HEK293 (cell line): Measurements from ENCODE around the gene GPX1.
"Not testable (repeated sequence)": the region's sequence is repeated elsewhere in the genome, so short reads cannot be mapped to it uniquely, and the experiment has no call there.

Source experiments
- CTCF ChIA-PET: fragments of 350-600 bp; formaldehyde crosslinking; extraction: SDS; loops from one replicate; lab custom pipeline; 2021; ENCODE audit warnings: antibody characterized with exemption; lab: Yijun Ruan, JAX
- POLR2A ChIA-PET: fragments of 300-600 bp; formaldehyde crosslinking; extraction: SDS; loops from one replicate; lab custom pipeline; 2020; ENCODE audit warnings: antibody characterized with exemption, inconsistent platforms; lab: Yijun Ruan, JAX
- H3K27ac ChIP-seq: fragments of 200-500 bp; sonication (Bioruptor generic); 2 replicates; pipeline ENCODE4 v1.5.1; 2014; ENCODE audit warnings: low read depth, low read length, control low read depth, inconsistent platforms; ENCODE audit errors: extremely low read depth
- H3K36me3 ChIP-seq, 2 experiments: fragments of 200-500 bp in 1 of 2; sonication (Bioruptor generic) in 1 of 2; 1 replicate in 1 of 2; 2 replicates in 1 of 2; pipeline ENCODE4 v1.5.1; 2014 to 2017; ENCODE audit warnings: inconsistent platforms in 2 of 2, low read length in 2 of 2; ENCODE audit not compliant: control insufficient read depth in 2 of 2, insufficient read depth in 1 of 2
- H3K4me1 ChIP-seq: fragments of 200-500 bp; sonication (Bioruptor generic); 2 replicates; pipeline ENCODE4 v1.5.1; 2014; ENCODE audit warnings: mild to moderate bottlenecking, low read length, inconsistent platforms; ENCODE audit not compliant: control insufficient read depth, insufficient read depth
- H3K4me3 ChIP-seq: 2 replicates; pipeline ENCODE4 v1.5.1; 2011; ENCODE audit warnings: low read depth, mild to moderate bottlenecking, control low read depth, low read length, moderate library complexity
- H3K9me3 ChIP-seq: fragments of 200-500 bp; sonication (Bioruptor generic); 2 replicates; pipeline ENCODE4 v1.5.1; 2014; ENCODE audit warnings: low read depth, low read length, inconsistent platforms; ENCODE audit not compliant: control insufficient read depth, insufficient read depth
- BCL11B ChIP-seq: fragments of 450-650 bp; formaldehyde crosslinking; IDR thresholded peaks from 2 replicates; pipeline ENCODE4 v1.5.1; 2016; ENCODE audit warnings: low read depth, missing biosample characterization, missing genetic modification characterization
- GLI2 ChIP-seq: fragments of 450-650 bp; formaldehyde crosslinking; IDR thresholded peaks from 2 replicates; pipeline ENCODE4; 2017; ENCODE audit warnings: missing biosample characterization, missing genetic modification characterization, low read depth, borderline replicate concordance
- GLIS1 ChIP-seq: fragments of 450-650 bp; formaldehyde crosslinking; IDR thresholded peaks from 2 replicates; pipeline ENCODE4 v1.5.1; 2016; ENCODE audit warnings: missing biosample characterization, missing genetic modification characterization
- KLF1 ChIP-seq: fragments of 450-650 bp; formaldehyde crosslinking; IDR thresholded peaks from 2 replicates; pipeline ENCODE4 v1.5.1; 2016; ENCODE audit warnings: missing biosample characterization, missing genetic modification characterization
- OSR2 ChIP-seq: fragments of 450-650 bp; formaldehyde crosslinking; IDR thresholded peaks from 2 replicates; pipeline ENCODE4 v1.5.1; 2016; ENCODE audit warnings: missing biosample characterization, missing genetic modification characterization
- PRDM1 ChIP-seq: fragments of 450-650 bp; formaldehyde crosslinking; IDR thresholded peaks from 2 replicates; pipeline ENCODE4; 2016; ENCODE audit warnings: missing biosample characterization, missing genetic modification characterization
- RBAK ChIP-seq: fragments of 450-650 bp; formaldehyde crosslinking; IDR thresholded peaks from 2 replicates; pipeline ENCODE4 v1.5.1; 2016; ENCODE audit warnings: missing biosample characterization, missing genetic modification characterization
- SCRT1 ChIP-seq: fragments of 450-650 bp; formaldehyde crosslinking; IDR thresholded peaks from 2 replicates; pipeline ENCODE4 v1.5.1; 2016; ENCODE audit warnings: missing biosample characterization, missing genetic modification characterization, borderline replicate concordance
- SP2 ChIP-seq: fragments of 450-650 bp; formaldehyde crosslinking; IDR thresholded peaks from 2 replicates; pipeline ENCODE4 v1.5.1; 2016; ENCODE audit warnings: missing biosample characterization, missing genetic modification characterization
- ZNF175 ChIP-seq: fragments of 450-650 bp; formaldehyde crosslinking; IDR thresholded peaks from 2 replicates; pipeline ENCODE4 v1.5.1; 2016; ENCODE audit warnings: missing biosample characterization, missing genetic modification characterization
- ZNF18 ChIP-seq: fragments of 450-650 bp; formaldehyde crosslinking; IDR thresholded peaks from 2 replicates; pipeline ENCODE4 v1.5.1; 2016; ENCODE audit warnings: missing biosample characterization, missing genetic modification characterization
- ZNF223 ChIP-seq: fragments of 450-650 bp; formaldehyde crosslinking; IDR thresholded peaks from 2 replicates; pipeline ENCODE4 v1.5.1; 2016; ENCODE audit warnings: missing biosample characterization, missing genetic modification characterization
- ZNF366 ChIP-seq: fragments of 450-650 bp; formaldehyde crosslinking; conservative IDR thresholded peaks from 2 replicates; pipeline ENCODE4 v1.5.1; 2016; ENCODE audit warnings: missing biosample characterization, missing genetic modification characterization
- ZNF423 ChIP-seq: fragments of 450-650 bp; formaldehyde crosslinking; IDR thresholded peaks from 2 replicates; pipeline ENCODE4 v1.5.1; 2016; ENCODE audit warnings: missing biosample characterization, missing genetic modification characterization
- ZNF449 ChIP-seq: fragments of 450-650 bp; formaldehyde crosslinking; IDR thresholded peaks from 2 replicates; pipeline ENCODE4 v1.5.1; 2017; ENCODE audit warnings: missing biosample characterization, mild to moderate bottlenecking, missing genetic modification characterization, moderate library complexity
- ZNF529 ChIP-seq: fragments of 450-650 bp; formaldehyde crosslinking; IDR thresholded peaks from 2 replicates; pipeline ENCODE4 v1.5.1; 2017; ENCODE audit warnings: missing genetic modification characterization, missing biosample characterization; ENCODE audit not compliant: insufficient replicate concordance
- ZNF571 ChIP-seq: fragments of 450-650 bp; formaldehyde crosslinking; IDR thresholded peaks from 2 replicates; pipeline ENCODE4 v1.5.0; 2017; ENCODE audit warnings: missing biosample characterization, missing genetic modification characterization
- ZNF580 ChIP-seq: fragments of 450-650 bp; formaldehyde crosslinking; IDR thresholded peaks from 2 replicates; pipeline ENCODE4 v1.5.1; 2016; ENCODE audit warnings: missing biosample characterization, missing genetic modification characterization
- ZNF585B ChIP-seq: fragments of 450-650 bp; formaldehyde crosslinking; IDR thresholded peaks from 2 replicates; pipeline ENCODE4 v1.5.1; 2016; ENCODE audit warnings: missing biosample characterization, missing genetic modification characterization
- ZNF660 ChIP-seq: fragments of 450-650 bp; IDR thresholded peaks from 2 replicates; pipeline ENCODE4 v1.5.1; 2018; ENCODE audit warnings: missing biosample characterization, mild to moderate bottlenecking, missing genetic modification characterization
- ZNF692 ChIP-seq: fragments of 450-650 bp; formaldehyde crosslinking; IDR thresholded peaks from 2 replicates; pipeline ENCODE4 v1.5.1; 2016; ENCODE audit warnings: missing biosample characterization, missing genetic modification characterization
- ZNF837 ChIP-seq: fragments of 450-650 bp; formaldehyde crosslinking; IDR thresholded peaks from 2 replicates; pipeline ENCODE4 v1.5.1; 2016; ENCODE audit warnings: missing biosample characterization, missing genetic modification characterization
- ZNF843 ChIP-seq: fragments of 450-650 bp; formaldehyde crosslinking; IDR thresholded peaks from 2 replicates; pipeline ENCODE4 v1.5.1; 2016; ENCODE audit warnings: missing biosample characterization, missing genetic modification characterization
- ZXDB ChIP-seq: fragments of 450-650 bp; formaldehyde crosslinking; IDR thresholded peaks from 2 replicates; pipeline ENCODE4 v1.5.1; 2016; ENCODE audit warnings: missing biosample characterization, missing genetic modification characterization

Gene GPX1

GRCh38 chr3:49351521-49352011 lies 6.6 kb downstream of the GPX1 start:
- Histone ChIP-seq H3K27ac (no peak overlapping the region), H3K36me3 (peaks cover 0 to 12% of the 10 kb centered on the region in 2 experiments; a peak in 2 of 3 replicates), H3K4me1 (no peaks in the 10 kb centered on the region), H3K9me3 (no peaks in the 10 kb centered on the region), H3K4me3 (no peak overlapping the region)
- ChIA-PET POLR2A (interaction anchor here (0.7 to 2.5 kb wide), 2 partner anchors 12 kb away, joined by 3 to 15 read pairs; partner anchors contain the start of gene USP4), CTCF (no interaction called here)
- TF ChIP-seq PRDM1 (0 out of 2 replicates have a peak, but pooled peaks have one; percentile 17), ZNF580 (tag by site-specific recombination) (no peak)

GRCh38 chr3:49349348-49350114 lies 8.6 kb downstream of the GPX1 start:
- H3K9me3 ChIP-seq, result no peaks in the 10 kb centered on the region
- H3K4me3 ChIP-seq, result no peak overlapping the region
- ChIA-PET POLR2A (no interaction called here), CTCF (interaction anchor here (0.6 to 0.7 kb wide), 2 partner anchors 127 to 944 kb away, joined by 3 to 4 read pairs; no protein-coding TSS in a partner anchor)
- no peaks in the 10 kb centered on the region for H3K36me3 ChIP-seq
- no peak for TF ChIP-seq ZNF585B (tag by site-specific recombination)
- TF ChIP-seq RBAK (tag by site-specific recombination), result no peak
- TF ChIP-seq SP2 (tag by site-specific recombination), result no peak
- TF ChIP-seq SCRT1, result no peak
- no peak for TF ChIP-seq GLI2 (tag by site-specific recombination)
- no peak for TF ChIP-seq BCL11B
- TF ChIP-seq ZNF660 (tag by site-specific recombination), result no peak
- no peak for TF ChIP-seq ZNF571 (tag by site-specific recombination)
- no peak for TF ChIP-seq OSR2 (tag by site-specific recombination)
- no peak for TF ChIP-seq ZNF366 (tag by site-specific recombination)
- H3K4me1 ChIP-seq, result no peaks in the 10 kb centered on the region
- H3K27ac ChIP-seq, result no peak overlapping the region

GRCh38 chr3:49348361-49348760 lies 9.8 kb downstream of the GPX1 start:
- H3K36me3 ChIP-seq, POLR2A ChIA-PET, H3K9me3 ChIP-seq, H3K4me1 ChIP-seq, H3K27ac ChIP-seq, H3K4me3 ChIP-seq: not testable (repeated sequence)
- CTCF ChIA-PET, result interaction anchor here (0.6 kb wide), 1 partner anchor 563 kb away, joined by 3 read pairs; no protein-coding TSS in a partner anchor

GRCh38 chr3:49346797-49347251 lies 11.3 kb downstream of the GPX1 start:
- no peaks in the 10 kb centered on the region for H3K9me3 ChIP-seq
- ChIA-PET CTCF (no interaction called here), POLR2A (no interaction called here)
- no peaks in the 10 kb centered on the region for H3K4me1 ChIP-seq
- H3K27ac ChIP-seq, result no peak overlapping the region
- H3K36me3 ChIP-seq, result no peaks in the 10 kb centered on the region
- no peak overlapping the region for H3K4me3 ChIP-seq
- no peak for TF ChIP-seq KLF1 (tag by site-specific recombination)
- TF ChIP-seq ZNF843, result no peak
- no peak for TF ChIP-seq BCL11B
- no peak for TF ChIP-seq GLIS1 (tag by site-specific recombination)
- TF ChIP-seq OSR2 (tag by site-specific recombination), result no peak
- TF ChIP-seq ZNF423 (tag by site-specific recombination), result no peak
- no peak for TF ChIP-seq ZNF529 (tag by site-specific recombination)
- no peak for TF ChIP-seq ZXDB (tag by site-specific recombination)
- TF ChIP-seq ZNF692 (tag by site-specific recombination), result no peak
- TF ChIP-seq ZNF223 (tag by site-specific recombination), result no peak
- no peak for TF ChIP-seq ZNF449 (tag by site-specific recombination)
- no peak for TF ChIP-seq ZNF175 (tag by site-specific recombination)
- no peak for TF ChIP-seq ZNF18 (tag by site-specific recombination)
- TF ChIP-seq ZNF837, result no peak
